ENCODE results near the gene STX8.

The STX8 gene

DNA sequence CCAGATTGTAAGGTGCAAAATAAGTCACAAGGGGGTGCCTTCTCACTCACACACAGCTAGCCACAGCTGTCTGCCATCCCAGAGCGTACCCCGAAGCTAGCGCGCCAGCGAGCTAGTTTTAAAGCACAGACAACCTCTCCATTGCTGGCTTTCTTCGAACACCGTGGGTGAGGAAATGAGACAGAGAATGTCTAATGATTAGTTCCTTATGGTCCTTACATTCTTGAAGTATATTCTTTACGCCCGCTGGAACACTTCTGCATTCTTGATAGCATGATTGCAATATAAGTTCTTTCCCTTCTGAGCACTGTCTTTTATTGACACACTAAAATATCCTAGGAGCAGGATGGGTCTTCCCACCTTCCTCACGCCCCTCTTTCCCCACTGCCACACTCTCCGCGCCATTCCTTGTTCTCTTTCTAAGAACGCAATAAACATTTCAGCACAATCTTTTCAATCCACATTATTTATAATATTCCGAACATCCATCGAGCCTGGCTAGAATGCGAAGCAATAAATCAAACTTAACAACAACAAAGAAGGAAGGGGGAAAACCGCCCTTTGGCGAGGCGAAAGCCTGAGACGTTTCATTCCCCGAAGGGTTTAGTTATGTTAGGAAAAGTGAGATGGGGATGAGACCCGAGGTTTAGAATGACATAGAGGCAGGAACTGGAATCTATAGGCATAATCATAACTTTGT lies 303.0 kb downstream of the STX8 start:
- TF ChIP-seq, protein P1, sequence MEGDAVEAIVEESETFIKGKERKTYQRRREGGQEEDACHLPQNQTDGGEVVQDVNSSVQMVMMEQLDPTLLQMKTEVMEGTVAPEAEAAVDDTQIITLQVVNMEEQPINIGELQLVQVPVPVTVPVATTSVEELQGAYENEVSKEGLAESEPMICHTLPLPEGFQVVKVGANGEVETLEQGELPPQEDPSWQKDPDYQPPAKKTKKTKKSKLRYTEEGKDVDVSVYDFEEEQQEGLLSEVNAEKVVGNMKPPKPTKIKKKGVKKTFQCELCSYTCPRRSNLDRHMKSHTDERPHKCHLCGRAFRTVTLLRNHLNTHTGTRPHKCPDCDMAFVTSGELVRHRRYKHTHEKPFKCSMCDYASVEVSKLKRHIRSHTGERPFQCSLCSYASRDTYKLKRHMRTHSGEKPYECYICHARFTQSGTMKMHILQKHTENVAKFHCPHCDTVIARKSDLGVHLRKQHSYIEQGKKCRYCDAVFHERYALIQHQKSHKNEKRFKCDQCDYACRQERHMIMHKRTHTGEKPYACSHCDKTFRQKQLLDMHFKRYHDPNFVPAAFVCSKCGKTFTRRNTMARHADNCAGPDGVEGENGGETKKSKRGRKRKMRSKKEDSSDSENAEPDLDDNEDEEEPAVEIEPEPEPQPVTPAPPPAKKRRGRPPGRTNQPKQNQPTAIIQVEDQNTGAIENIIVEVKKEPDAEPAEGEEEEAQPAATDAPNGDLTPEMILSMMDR (IDR thresholded peaks at IDR 0.05) = no peak
- TF ChIP-seq ZFX (IDR thresholded peaks at IDR 0.05; ENCODE audit: borderline replicate concordance) = no peak
- H3K27ac ChIP-seq = no peak overlapping the region

GRCh38 chr17:9271989-9272388 lies 303.6 kb downstream of the STX8 start:
- TF ChIP-seq, protein P1 (IDR thresholded peaks at IDR 0.05) = no peak
- TF ChIP-seq ZFX (IDR thresholded peaks at IDR 0.05; ENCODE audit: borderline replicate concordance) = no peak
- no peak overlapping the region for H3K27ac ChIP-seq

- TF ChIP-seq, protein P1 (IDR thresholded peaks at IDR 0.05) = no peak
- no peak for TF ChIP-seq ZFX (IDR thresholded peaks at IDR 0.05; ENCODE audit: borderline replicate concordance)
- no peak overlapping the region for H3K27ac ChIP-seq
These were observed 304.7 kb downstream of the STX8 start for GRCh38 chr17:9270921-9271320.

DNA sequence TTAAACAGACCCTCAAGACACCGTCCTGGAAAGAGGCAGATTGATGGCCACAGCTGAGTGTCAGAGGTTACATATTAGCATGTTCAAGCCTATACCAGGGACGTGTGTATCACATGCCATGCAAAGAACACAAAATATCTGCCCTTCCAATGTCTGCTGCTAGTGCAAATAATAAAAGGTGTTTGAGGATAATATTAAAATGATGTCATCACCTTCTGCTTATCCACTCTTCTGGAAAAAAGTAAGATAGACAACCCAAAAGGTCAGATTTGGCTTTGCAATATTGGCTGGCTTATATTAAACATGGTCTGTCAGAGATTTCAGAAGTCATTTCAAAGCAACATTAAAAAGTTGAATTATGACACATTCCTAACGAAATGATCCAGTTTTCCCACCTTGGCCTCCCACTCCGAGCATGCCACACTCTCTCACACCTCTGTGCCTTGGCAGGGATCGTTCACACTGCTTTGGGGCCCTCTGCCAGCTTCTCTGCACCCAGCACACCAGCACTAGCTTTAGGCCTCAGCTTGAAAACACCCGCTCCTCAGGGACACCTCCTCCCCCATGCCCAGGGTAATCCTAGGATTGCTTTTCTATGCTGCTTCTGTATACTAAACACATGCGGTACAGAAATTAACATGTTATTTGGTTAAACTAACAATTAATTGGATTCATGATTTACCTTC lies 306.1 kb downstream of the STX8 start:
- H3K27ac ChIP-seq = no peak overlapping the region
- TF ChIP-seq, protein P1 (IDR thresholded peaks at IDR 0.05) = no peak
- TF ChIP-seq ZFX (IDR thresholded peaks at IDR 0.05; ENCODE audit: borderline replicate concordance) = no peak

GRCh38 chr17:9268546-9268945 lies 307.1 kb downstream of the STX8 start:
- TF ChIP-seq, protein P1 (IDR thresholded peaks at IDR 0.05) = no peak
- TF ChIP-seq ZFX (IDR thresholded peaks at IDR 0.05; ENCODE audit: borderline replicate concordance) = no peak
- H3K27ac ChIP-seq = no peak overlapping the region

DNA sequence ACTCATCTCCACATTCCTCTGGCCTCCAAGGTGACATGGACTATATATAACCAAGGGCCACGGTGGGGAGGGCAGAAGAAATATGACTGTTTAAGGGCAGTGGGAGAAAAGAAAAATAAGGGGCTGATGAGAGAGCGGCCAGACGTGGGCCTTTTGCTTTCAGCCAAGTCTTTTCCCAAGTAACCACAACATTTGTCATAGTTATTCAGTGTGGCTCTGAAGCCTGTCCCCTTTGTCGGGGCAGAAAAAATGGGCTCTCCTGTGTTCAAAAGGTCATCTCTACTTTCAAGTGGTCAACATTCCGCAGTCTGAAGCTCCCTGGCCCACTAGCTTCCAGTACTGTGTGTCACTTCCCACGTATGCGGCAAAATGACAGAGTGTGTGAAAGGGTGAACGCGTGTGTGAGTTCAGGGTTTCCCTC lies 308.9 kb downstream of the STX8 start:
- TF ChIP-seq ZFX (IDR thresholded peaks at IDR 0.05; ENCODE audit: borderline replicate concordance) = no peak
- TF ChIP-seq, protein P1 (IDR thresholded peaks at IDR 0.05) = no peak
- no peak overlapping the region for H3K27ac ChIP-seq

GRCh38 chr17:9266031-9266680 lies 309.5 kb downstream of the STX8 start:
- no peak overlapping the region for H3K27ac ChIP-seq
- TF ChIP-seq, protein P1 (IDR thresholded peaks at IDR 0.05) = no peak
- TF ChIP-seq ZFX (IDR thresholded peaks at IDR 0.05; ENCODE audit: borderline replicate concordance) = no peak

All from 22Rv1 (cell line).